Measurements from ENCODE around the gene CTNNBL1. TPM values are rescaled to one million over a fixed set of nuclear protein-coding genes. Genes with fewer than 3 reads are reported as not detected.

Gene CTNNBL1
- total and polyA plus RNA-seq, 9 donors, result 21.9 to 38.4 (median 32.9) TPM

DNA sequence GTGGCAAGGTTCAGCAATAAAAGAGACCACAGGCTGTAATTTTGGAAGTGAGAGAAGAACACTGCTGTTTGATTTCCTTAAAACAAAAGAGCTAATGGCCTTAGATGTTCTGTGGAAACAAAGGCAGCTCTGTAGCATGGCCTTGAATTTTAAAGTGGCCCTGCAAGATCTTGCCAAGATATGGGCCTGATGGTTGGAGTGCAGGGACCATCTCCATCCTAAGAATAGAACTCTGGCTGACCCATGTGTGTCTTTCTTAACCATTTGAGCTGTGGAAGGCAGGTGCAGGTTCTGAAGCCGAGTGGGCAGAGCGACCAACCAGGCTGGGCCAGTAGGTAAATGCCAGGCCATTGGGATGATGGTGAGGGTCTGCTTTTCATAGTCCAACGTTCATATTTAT, 135.3 kb downstream of the CTNNBL1 start:
- DNase-seq, result no peak
- no peaks in the 10 kb centered on the region for H3K36me3 ChIP-seq (ENCODE audit: control insufficient read depth, insufficient read depth, low read length)
- no peaks in the 10 kb centered on the region for H3K27me3 ChIP-seq (ENCODE audit: control insufficient read depth, insufficient read depth, low read length)
- H3K4me3 ChIP-seq (ENCODE audit: low read length), result no peak overlapping the region
- H3K4me1 ChIP-seq (ENCODE audit: control insufficient read depth, insufficient read depth, low read length), result peaks cover 7% of the 10 kb centered on the region
- whole genome bisulfite sequencing (ENCODE audit: insufficient coverage), result 100% methylated on average over 2 of the region's 3 CpGs
- no peak overlapping the region for H3K27ac ChIP-seq (ENCODE audit: low read length)
- H3K9me3 ChIP-seq (replicated peaks; ENCODE audit: control insufficient read depth, low read depth, low read length), result no peaks in the 10 kb centered on the region

- 73% methylated on average over 5 of the region's 8 CpGs for WGBS (ENCODE audit: insufficient coverage)
- DNase-seq, result no peak
- H3K27ac ChIP-seq (ENCODE audit: low read length), result no peak overlapping the region
Measured at GRCh38 chr20:37833221-37833896, 139.5 kb downstream of the CTNNBL1 start.

DNA sequence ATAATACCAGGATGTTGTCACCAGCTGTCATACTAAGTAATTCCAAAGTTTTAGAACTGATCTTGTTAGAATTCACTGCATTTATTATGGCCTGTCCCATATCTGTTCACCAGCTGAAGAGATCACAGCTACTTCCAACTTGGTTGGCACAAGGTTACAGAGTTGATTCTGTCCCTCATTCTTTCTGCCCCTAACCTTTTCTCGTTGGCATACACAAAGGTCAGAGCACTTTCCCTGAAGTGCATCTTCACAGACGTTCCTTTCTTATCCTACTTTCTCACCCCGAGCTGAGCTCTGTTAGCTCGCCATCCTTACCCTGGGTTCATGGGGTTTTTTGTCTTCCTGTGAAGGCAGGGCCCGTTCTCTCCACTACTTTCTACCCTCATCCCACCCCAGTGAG, 143.1 kb downstream of the CTNNBL1 start:
- peaks cover 6% of the 10 kb centered on the region for H3K36me3 ChIP-seq (ENCODE audit: control insufficient read depth, insufficient read depth, low read length)
- no peaks in the 10 kb centered on the region for H3K27me3 ChIP-seq (ENCODE audit: control insufficient read depth, insufficient read depth, low read length)
- H3K9me3 ChIP-seq (replicated peaks; ENCODE audit: control insufficient read depth, low read depth, low read length), result no peaks in the 10 kb centered on the region
- no peak overlapping the region for H3K27ac ChIP-seq (ENCODE audit: low read length)
- no peak overlapping the region for H3K4me3 ChIP-seq (ENCODE audit: low read length)
- 58% methylated on average over 3 of the region's 5 CpGs for WGBS (ENCODE audit: insufficient coverage)
- no peak for DNase-seq
- H3K4me1 ChIP-seq (ENCODE audit: control insufficient read depth, insufficient read depth, low read length), result no peaks in the 10 kb centered on the region

More at GRCh38 chr20:37833221-37833896, 139.5 kb downstream of the CTNNBL1 start:
- Histone ChIP-seq H3K4me1 (ENCODE audit: control insufficient read depth, insufficient read depth, low read length) (peaks cover 7% of the 10 kb centered on the region), H3K36me3 (ENCODE audit: control insufficient read depth, insufficient read depth, low read length) (no peaks in the 10 kb centered on the region), H3K27me3 (ENCODE audit: control insufficient read depth, insufficient read depth, low read length) (no peaks in the 10 kb centered on the region), H3K4me3 (ENCODE audit: low read length) (no peak overlapping the region), H3K9me3 (replicated peaks; ENCODE audit: control insufficient read depth, low read depth, low read length) (no peaks in the 10 kb centered on the region)

DNA sequence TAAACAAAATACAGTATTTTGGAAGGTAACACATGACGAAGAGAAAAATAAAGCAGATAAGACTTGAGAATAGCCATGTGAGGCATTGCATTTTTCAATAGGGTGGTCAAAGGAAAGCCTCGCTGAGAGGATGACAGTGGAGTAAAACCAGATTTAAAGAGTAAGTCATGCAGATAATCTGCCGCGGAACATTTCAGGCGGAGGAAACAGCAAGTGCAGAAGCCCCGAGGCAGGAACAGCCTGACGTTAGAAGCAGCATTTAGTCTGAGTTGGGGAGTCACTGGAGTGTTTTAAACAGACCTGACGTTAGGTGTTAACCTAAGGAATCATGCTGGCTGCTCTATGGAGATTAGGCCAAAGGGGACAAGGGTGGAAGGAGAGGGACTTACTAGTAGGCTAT, 144.1 kb downstream of the CTNNBL1 start:
- WGBS (ENCODE audit: insufficient coverage), result 64% methylated on average over 8 of the region's 8 CpGs
- no peaks in the 10 kb centered on the region for H3K9me3 ChIP-seq (replicated peaks; ENCODE audit: control insufficient read depth, low read depth, low read length)
- H3K4me1 ChIP-seq (ENCODE audit: control insufficient read depth, insufficient read depth, low read length), result no peaks in the 10 kb centered on the region
- H3K27ac ChIP-seq (ENCODE audit: low read length), result no peak overlapping the region
- H3K27me3 ChIP-seq (ENCODE audit: control insufficient read depth, insufficient read depth, low read length), result no peaks in the 10 kb centered on the region
- H3K36me3 ChIP-seq (ENCODE audit: control insufficient read depth, insufficient read depth, low read length), result peaks cover 11% of the 10 kb centered on the region
- no peak for DNase-seq
- H3K4me3 ChIP-seq (ENCODE audit: low read length), result no peak overlapping the region

DNA sequence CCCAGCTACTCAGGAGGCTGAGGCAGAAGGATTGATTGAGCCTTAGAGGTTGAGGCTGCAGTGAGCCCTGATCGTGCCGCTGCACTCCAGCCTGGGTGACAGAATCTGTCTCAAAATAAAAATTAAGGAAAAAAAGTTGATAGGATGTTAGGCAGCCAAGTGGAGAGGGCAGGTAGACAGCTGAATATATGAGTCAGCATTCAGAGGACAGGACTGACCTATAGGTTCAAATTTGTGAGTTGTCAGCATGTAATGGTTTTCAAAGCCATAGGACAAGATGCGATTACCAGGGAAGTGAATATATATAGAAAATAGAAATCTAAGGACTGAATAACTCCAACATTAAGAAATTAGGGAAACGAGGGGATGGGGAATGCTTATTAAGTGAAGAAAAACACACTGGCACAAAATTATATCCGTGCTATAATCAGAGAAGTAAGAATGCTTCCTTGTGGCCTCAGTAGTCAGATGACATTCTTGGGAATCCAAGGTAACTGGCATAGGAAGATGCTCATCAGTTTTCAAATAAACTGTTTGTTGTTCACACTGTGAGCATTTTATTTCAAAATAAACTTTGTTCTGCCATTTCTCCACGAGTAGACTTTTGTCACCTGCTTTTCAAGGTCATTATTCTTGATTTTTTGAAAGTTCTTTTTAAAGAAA, 145.1 kb downstream of the CTNNBL1 start:
- Histone ChIP-seq H3K9me3 (replicated peaks; ENCODE audit: control insufficient read depth, low read depth, low read length) (no peaks in the 10 kb centered on the region), H3K36me3 (ENCODE audit: control insufficient read depth, insufficient read depth, low read length) (peaks cover 15% of the 10 kb centered on the region), H3K27me3 (ENCODE audit: control insufficient read depth, insufficient read depth, low read length) (no peaks in the 10 kb centered on the region), H3K27ac (ENCODE audit: low read length) (no peak overlapping the region), H3K4me1 (ENCODE audit: control insufficient read depth, insufficient read depth, low read length) (no peaks in the 10 kb centered on the region), H3K4me3 (ENCODE audit: low read length) (no peak overlapping the region)
- no peak for DNase-seq
- WGBS (ENCODE audit: insufficient coverage), result 86% methylated on average over 3 of the region's 6 CpGs

- H3K36me3 ChIP-seq (ENCODE audit: control insufficient read depth, insufficient read depth, low read length), result peaks cover 15% of the 10 kb centered on the region
- no peaks in the 10 kb centered on the region for H3K27me3 ChIP-seq (ENCODE audit: control insufficient read depth, insufficient read depth, low read length)
- H3K4me3 ChIP-seq (ENCODE audit: low read length), result no peak overlapping the region
- H3K4me1 ChIP-seq (ENCODE audit: control insufficient read depth, insufficient read depth, low read length), result no peaks in the 10 kb centered on the region
- no peak overlapping the region for H3K27ac ChIP-seq (ENCODE audit: low read length)
- DNase-seq, result no peak
- no CpG with 5 or more reads among the region's 3 CpGs for WGBS (ENCODE audit: insufficient coverage)
- no peaks in the 10 kb centered on the region for H3K9me3 ChIP-seq (replicated peaks; ENCODE audit: control insufficient read depth, low read depth, low read length)
Measured at GRCh38 chr20:37839432-37839827, 145.6 kb downstream of the CTNNBL1 start.

GRCh38 chr20:37839955-37840354, 146.1 kb downstream of the CTNNBL1 start:
- WGBS (ENCODE audit: insufficient coverage), result 100% methylated on average over 1 of the region's 7 CpGs
- peaks cover 15% of the 10 kb centered on the region for H3K36me3 ChIP-seq (ENCODE audit: control insufficient read depth, insufficient read depth, low read length)

DNA sequence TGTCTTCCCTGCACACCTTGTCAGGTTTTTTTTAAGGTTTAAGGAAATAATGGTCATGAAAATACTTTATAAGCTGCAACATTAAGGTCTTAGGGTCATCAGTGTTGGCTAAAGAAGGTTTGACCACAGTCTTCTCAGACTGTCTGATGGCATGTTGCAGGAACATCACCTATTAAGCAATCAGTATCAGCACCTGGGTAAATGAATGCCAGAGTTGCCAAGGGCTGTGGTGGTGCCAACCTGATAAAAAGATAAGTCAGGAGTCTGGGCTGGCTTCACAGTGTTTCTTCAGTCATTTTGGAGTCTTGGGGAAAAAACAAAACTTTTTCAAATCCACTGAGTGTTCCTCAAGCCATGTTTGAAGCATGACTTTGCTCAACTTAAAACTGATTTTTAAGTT, 147.6 kb downstream of the CTNNBL1 start:
- H3K27me3 ChIP-seq (ENCODE audit: control insufficient read depth, insufficient read depth, low read length), result no peaks in the 10 kb centered on the region
- H3K9me3 ChIP-seq (replicated peaks; ENCODE audit: control insufficient read depth, low read depth, low read length), result no peaks in the 10 kb centered on the region
- H3K36me3 ChIP-seq (ENCODE audit: control insufficient read depth, insufficient read depth, low read length), result peaks cover 18% of the 10 kb centered on the region
- no peak overlapping the region for H3K4me3 ChIP-seq (ENCODE audit: low read length)
- peaks cover 4% of the 10 kb centered on the region for H3K4me1 ChIP-seq (ENCODE audit: control insufficient read depth, insufficient read depth, low read length)
- H3K27ac ChIP-seq (ENCODE audit: low read length), result no peak overlapping the region
- DNase-seq, result no peak

More at GRCh38 chr20:37839955-37840354, 146.1 kb downstream of the CTNNBL1 start:
- DNase-seq, result no peak
- Histone ChIP-seq H3K4me1 (ENCODE audit: control insufficient read depth, insufficient read depth, low read length) (no peaks in the 10 kb centered on the region), H3K9me3 (replicated peaks; ENCODE audit: control insufficient read depth, low read depth, low read length) (no peaks in the 10 kb centered on the region), H3K27ac (ENCODE audit: low read length) (no peak overlapping the region), H3K27me3 (ENCODE audit: control insufficient read depth, insufficient read depth, low read length) (no peaks in the 10 kb centered on the region), H3K4me3 (ENCODE audit: low read length) (no peak overlapping the region)

- H3K4me3 ChIP-seq (ENCODE audit: low read length), result no peak overlapping the region
- H3K4me1 ChIP-seq (ENCODE audit: control insufficient read depth, insufficient read depth, low read length), result peaks cover 4% of the 10 kb centered on the region
- H3K9me3 ChIP-seq (replicated peaks; ENCODE audit: control insufficient read depth, low read depth, low read length), result no peaks in the 10 kb centered on the region
- H3K36me3 ChIP-seq (ENCODE audit: control insufficient read depth, insufficient read depth, low read length), result peaks cover 20% of the 10 kb centered on the region
- H3K27ac ChIP-seq (ENCODE audit: low read length), result no peak overlapping the region
- WGBS (ENCODE audit: insufficient coverage), result 80% methylated on average over 2 of the region's 6 CpGs
- DNase-seq, result no peak
- H3K27me3 ChIP-seq (ENCODE audit: control insufficient read depth, insufficient read depth, low read length), result no peaks in the 10 kb centered on the region
Measured at GRCh38 chr20:37841971-37842370, 148.1 kb downstream of the CTNNBL1 start.

- DNase-seq, result no peak
- Histone ChIP-seq H3K27ac (ENCODE audit: low read length) (no peak overlapping the region), H3K4me1 (ENCODE audit: control insufficient read depth, insufficient read depth, low read length) (peaks cover 4% of the 10 kb centered on the region), H3K9me3 (replicated peaks; ENCODE audit: control insufficient read depth, low read depth, low read length) (no peaks in the 10 kb centered on the region), H3K27me3 (ENCODE audit: control insufficient read depth, insufficient read depth, low read length) (no peaks in the 10 kb centered on the region), H3K4me3 (ENCODE audit: low read length) (no peak overlapping the region), H3K36me3 (ENCODE audit: control insufficient read depth, insufficient read depth, low read length) (peaks cover 32% of the 10 kb centered on the region)
- WGBS (ENCODE audit: insufficient coverage), result 76% methylated on average over 7 of the region's 10 CpGs
Measured at GRCh38 chr20:37845241-37845681, 151.4 kb downstream of the CTNNBL1 start.
